Endothelial cell of umbilical vein (primary cell): ENCODE measurements around the gene FAXDC2. TPM values are rescaled to one million over a fixed set of nuclear protein-coding genes. Genes with fewer than 3 reads are reported as not detected.

Source experiments
- BruUV-seq: library from RNA; stranded (reverse); fragments of 400-500 nt; replicated peaks from 2 replicates; lab custom pipeline; 2021; lab: Mats Ljungman, UMichigan
- CTCF ChIA-PET: fragments of 300-600, 350-600 bp; sonication (Branson Sonifier 250); formaldehyde crosslinking; loops from one replicate; lab custom pipeline; 2021; ENCODE audit warnings: antibody characterized with exemption, inconsistent platforms; lab: Charles Lee
- POLR2A ChIA-PET: fragments of 300-600, 350-600 bp; sonication (Branson Sonifier 250); formaldehyde crosslinking; loops from one replicate; lab custom pipeline; 2021; ENCODE audit warnings: antibody characterized with exemption, inconsistent platforms; lab: Charles Lee
- DNase-seq: peaks from one replicate; pipeline ENCODE4 v3.0.0-alpha.2; 2011; ENCODE audit warnings: low read depth, low spot score
- FAIRE-seq: peaks from 2 replicates; lab custom pipeline; 2011; peaks lifted over from hg19 to GRCh38; lab: Jason Lieb, UNC
- H2AFZ ChIP-seq: 2 replicates; pipeline ENCODE4 v1.6.0; 2012; ENCODE audit warnings: low read depth, low read length, control low read depth, inconsistent platforms
- H3K27ac ChIP-seq: 2 replicates; pipeline ENCODE4 v1.5.1; 2011; ENCODE audit warnings: low read depth, mild to moderate bottlenecking, control low read depth, low read length, moderate library complexity; ENCODE audit not compliant: insufficient read depth
- H3K27me3 ChIP-seq, 2 experiments: 2 replicates each; pipeline versions ENCODE4 v1.6.0 to v1.6.1; 2011; ENCODE audit warnings: low read length in 2 of 2, mixed read lengths in 1 of 2; ENCODE audit not compliant: control insufficient read depth in 2 of 2, insufficient read depth in 2 of 2
- H3K36me3 ChIP-seq, 2 experiments: 2 replicates in 1 of 2; 3 replicates in 1 of 2; pipeline ENCODE4 v1.5.1; 2011; ENCODE audit warnings: low read length in 2 of 2, mild to moderate bottlenecking in 1 of 2, moderate library complexity in 1 of 2; ENCODE audit not compliant: control insufficient read depth in 2 of 2, insufficient read depth in 2 of 2; ENCODE audit errors: extremely low read depth in 1 of 2
- H3K4me1 ChIP-seq: 3 replicates; pipeline ENCODE4 v1.5.1; 2011; ENCODE audit warnings: mild to moderate bottlenecking, low read length; ENCODE audit not compliant: control insufficient read depth, insufficient read depth; ENCODE audit errors: extremely low read depth
- H3K4me2 ChIP-seq: 2 replicates; pipeline ENCODE4 v1.6.1; 2011; ENCODE audit warnings: low read length, control low read depth, mixed read lengths; ENCODE audit not compliant: insufficient read depth
- H3K4me3 ChIP-seq, 3 experiments: fragments of 200-600 bp in 1 of 3; sonication (generic), shearing (Covaris generic) in 1 of 3; replicated peaks in 1 of 3; 2 replicates each; pipeline ENCODE4 v1.5.1; 2011 to 2016; ENCODE audit warnings: control low read depth in 3 of 3, low read length in 3 of 3, mild to moderate bottlenecking in 2 of 3, inconsistent platforms in 1 of 3, low read depth in 1 of 3, moderate library complexity in 1 of 3; ENCODE audit not compliant: insufficient read depth in 1 of 3
- H3K79me2 ChIP-seq: 2 replicates; pipeline ENCODE4 v1.6.0; 2012; ENCODE audit warnings: low read length, inconsistent platforms; ENCODE audit not compliant: control insufficient read depth, insufficient read depth
- H3K9ac ChIP-seq: replicated peaks from 2 replicates; pipeline ENCODE3; 2011; ENCODE audit warnings: low read length, control low read depth; ENCODE audit not compliant: insufficient read depth; ENCODE audit errors: extremely low read depth
- H3K9me1 ChIP-seq: replicated peaks from 3 replicates; pipeline ENCODE4 v1.6.0; 2011; ENCODE audit warnings: mild to moderate bottlenecking, low read length; ENCODE audit not compliant: control insufficient read depth, insufficient read depth; ENCODE audit errors: extremely low read depth
- H3K9me3 ChIP-seq: replicated peaks from 2 replicates; pipeline ENCODE4 v1.5.1; 2012; ENCODE audit warnings: low read length, inconsistent platforms; ENCODE audit not compliant: control insufficient read depth, insufficient read depth
- H4K20me1 ChIP-seq: replicated peaks from 2 replicates; pipeline ENCODE3; 2011; ENCODE audit warnings: mild to moderate bottlenecking, low read length; ENCODE audit not compliant: control insufficient read depth, insufficient read depth; ENCODE audit errors: extremely low read depth
- CTCF ChIP-seq, 2 donors: IDR thresholded peaks; 1 replicate in 1 of 2; 2 replicates in 1 of 2; pipeline ENCODE4 v1.5.1; 2011; ENCODE audit warnings: low read length in 2 of 2, mild to moderate bottlenecking in 2 of 2, moderate library complexity in 2 of 2, control low read depth in 1 of 2, inconsistent platforms in 1 of 2, low read depth in 1 of 2; ENCODE audit not compliant: insufficient read depth in 1 of 2; ENCODE audit errors: extremely low read depth in 1 of 2
- EZH2 ChIP-seq: IDR thresholded peaks from 2 replicates; pipeline ENCODE4 v1.6.1; 2012; ENCODE audit warnings: borderline replicate concordance, low read depth, mild to moderate bottlenecking, moderate library complexity, low read length, inconsistent platforms; ENCODE audit not compliant: severe bottlenecking
- JUN ChIP-seq: IDR thresholded peaks from 2 replicates; pipeline ENCODE4 v1.6.1; 2011; ENCODE audit warnings: borderline replicate concordance, low read depth; ENCODE audit not compliant: insufficient read length, insufficient read depth
- MAX ChIP-seq: IDR thresholded peaks from 2 replicates; pipeline ENCODE4 v1.6.1; 2011; ENCODE audit not compliant: insufficient read depth, insufficient read length
- MYC ChIP-seq: IDR thresholded peaks from one replicate; pipeline ENCODE4 v1.6.1; 2011; ENCODE audit warnings: mild to moderate bottlenecking, low read depth, low read length
- POLR2AphosphoS5 ChIP-seq: IDR thresholded peaks from 2 replicates; pipeline ENCODE4 v1.6.1; 2012; ENCODE audit warnings: low read depth, mild to moderate bottlenecking, control low read depth, low read length, moderate library complexity; ENCODE audit not compliant: insufficient read depth
- dilution Hi-C: fragments of 300-500 bp; cut with MboI; formaldehyde crosslinking; loops from one replicate; pipeline ENCODE4 v1.15.0; 2019; ENCODE audit warnings: low sequenced_read_pairs; ENCODE audit not compliant: extremely low pct_ligation_motif_present
- intact Hi-C: fragments of 100-400 bp; cut with micrococcal nuclease; formaldehyde crosslinking; loops from one replicate; pipeline ENCODE4 v1.10.0; 2022
- polyA plus RNA-seq, 4 experiments: library from polyadenylated mRNA; depleted of rRNA in 3 of 4; stranded (reverse) in 3 of 4; unstranded in 1 of 4; fragments of >200 nt; gene quantifications; 2 replicates each; pipeline versions ENCODE4 v1.2.1 to v1.2.3, GENCODE V29; 2011 to 2012; ENCODE audit warnings: missing spikeins in 1 of 4
- total RNA-seq: library from RNA; stranded (reverse); gene quantifications from 2 replicates; pipeline ENCODE4 v1.2.3, GENCODE V29; 2021

The FAXDC2 gene
- total and polyA plus RNA-seq, 2 donors (not counting 3 experiments of a cell fraction or from before 2014, with no cell fraction given): 8.3 to 12.0 TPM

GRCh38 chr5:154776167-154776566, 74.2 kb downstream of the FAXDC2 start:
- peaks cover 6% of the 10 kb centered on the region for H4K20me1 ChIP-seq
- TF ChIP-seq EZH2: no peak
- TF ChIP-seq MYC: no peak
- TF ChIP-seq MAX: no peak
- TF ChIP-seq POLR2AphosphoS5: no peak
- no peak for TF ChIP-seq JUN
- no peak overlapping the region for H2AFZ ChIP-seq
- POLR2A ChIA-PET: no interaction called here
- FAIRE-seq (no peak), DNase-seq (no peak)
- peaks cover 100% of the 10 kb centered on the region for H3K79me2 ChIP-seq
- CTCF ChIA-PET: interaction anchor here (0.6 kb wide), 1 partner anchor 12 kb away, joined by 3 read pairs; no protein-coding TSS in a partner anchor
- H3K9me1 ChIP-seq: no peaks in the 10 kb centered on the region
- dilution Hi-C loops: no loop called here
- H3K4me3 ChIP-seq: no peak overlapping the region
- no peak overlapping the region for H3K9ac ChIP-seq
- no peak overlapping the region for H3K4me2 ChIP-seq
- H3K27me3 ChIP-seq: no peaks in the 10 kb centered on the region
- no peak overlapping the region for H3K27ac ChIP-seq
- BruUV-seq: no TSS peak
- H3K36me3 ChIP-seq: no peaks in the 10 kb centered on the region
- no peaks in the 10 kb centered on the region for H3K9me3 ChIP-seq
- peaks cover 6% of the 10 kb centered on the region for H3K4me1 ChIP-seq
- intact Hi-C loops: no loop called here

GRCh38 chr5:154773326-154773725, 77.1 kb downstream of the FAXDC2 start:
- Histone ChIP-seq H3K4me2 (no peak overlapping the region), H3K4me1 (peaks cover 11% of the 10 kb centered on the region), H3K79me2 (peaks cover 99% of the 10 kb centered on the region), H3K9me3 (no peaks in the 10 kb centered on the region), H4K20me1 (peaks cover 5% of the 10 kb centered on the region), H3K9me1 (no peaks in the 10 kb centered on the region), H3K27ac (no peak overlapping the region), H3K4me3 (no peak overlapping the region), H2AFZ (no peak overlapping the region), H3K36me3 (no peaks in the 10 kb centered on the region), H3K27me3 (no peaks in the 10 kb centered on the region), H3K9ac (no peak overlapping the region)
- ChIA-PET CTCF (interaction anchor here (1.2 kb wide), 1 partner anchor 123 kb away, joined by 3 read pairs; no protein-coding TSS in a partner anchor), POLR2A (no interaction called here)
- FAIRE-seq (no peak), DNase-seq (no peak)
- no TSS peak for BruUV-seq
- intact Hi-C loops: no loop called here
- dilution Hi-C loops: no loop called here
- TF ChIP-seq CTCF (IDR thresholded peaks at IDR 0.05; ENCODE audit: extremely low read depth in 1 of 2, insufficient read depth in 1 of 2, low read depth in 1 of 2, low read length in 2 of 2) (no peak), EZH2 (no peak), JUN (no peak)
